Measurements from ENCODE around the gene ZPLD1.

DNA sequence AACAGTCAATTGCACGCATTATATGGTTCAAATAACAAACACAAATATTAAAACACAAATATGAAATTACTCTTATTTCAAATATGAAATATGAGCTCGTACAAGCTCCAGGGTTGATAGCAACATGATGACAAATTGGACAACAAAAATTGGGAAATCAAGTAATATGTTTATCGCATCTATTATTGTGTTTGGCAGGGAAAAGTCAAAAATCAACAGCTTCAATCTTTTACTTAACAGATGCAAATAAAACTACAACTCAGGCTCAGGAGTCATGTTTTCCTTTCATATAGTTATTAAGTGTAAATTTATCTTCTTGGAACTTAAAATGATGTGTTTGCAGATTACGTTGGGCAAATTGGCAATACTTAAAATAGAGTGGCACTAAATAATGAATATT, 41.4 kb downstream of the ZPLD1 start:
- no peak for TF ChIP-seq EZH2 (IDR thresholded peaks at IDR 0.05; ENCODE audit: low read depth)
- TF ChIP-seq, protein P1, sequence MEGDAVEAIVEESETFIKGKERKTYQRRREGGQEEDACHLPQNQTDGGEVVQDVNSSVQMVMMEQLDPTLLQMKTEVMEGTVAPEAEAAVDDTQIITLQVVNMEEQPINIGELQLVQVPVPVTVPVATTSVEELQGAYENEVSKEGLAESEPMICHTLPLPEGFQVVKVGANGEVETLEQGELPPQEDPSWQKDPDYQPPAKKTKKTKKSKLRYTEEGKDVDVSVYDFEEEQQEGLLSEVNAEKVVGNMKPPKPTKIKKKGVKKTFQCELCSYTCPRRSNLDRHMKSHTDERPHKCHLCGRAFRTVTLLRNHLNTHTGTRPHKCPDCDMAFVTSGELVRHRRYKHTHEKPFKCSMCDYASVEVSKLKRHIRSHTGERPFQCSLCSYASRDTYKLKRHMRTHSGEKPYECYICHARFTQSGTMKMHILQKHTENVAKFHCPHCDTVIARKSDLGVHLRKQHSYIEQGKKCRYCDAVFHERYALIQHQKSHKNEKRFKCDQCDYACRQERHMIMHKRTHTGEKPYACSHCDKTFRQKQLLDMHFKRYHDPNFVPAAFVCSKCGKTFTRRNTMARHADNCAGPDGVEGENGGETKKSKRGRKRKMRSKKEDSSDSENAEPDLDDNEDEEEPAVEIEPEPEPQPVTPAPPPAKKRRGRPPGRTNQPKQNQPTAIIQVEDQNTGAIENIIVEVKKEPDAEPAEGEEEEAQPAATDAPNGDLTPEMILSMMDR (conservative IDR thresholded peaks at IDR 0.05): no peak
